ENCODE data around the gene KLHL17.

The KLHL17 gene

DNA sequence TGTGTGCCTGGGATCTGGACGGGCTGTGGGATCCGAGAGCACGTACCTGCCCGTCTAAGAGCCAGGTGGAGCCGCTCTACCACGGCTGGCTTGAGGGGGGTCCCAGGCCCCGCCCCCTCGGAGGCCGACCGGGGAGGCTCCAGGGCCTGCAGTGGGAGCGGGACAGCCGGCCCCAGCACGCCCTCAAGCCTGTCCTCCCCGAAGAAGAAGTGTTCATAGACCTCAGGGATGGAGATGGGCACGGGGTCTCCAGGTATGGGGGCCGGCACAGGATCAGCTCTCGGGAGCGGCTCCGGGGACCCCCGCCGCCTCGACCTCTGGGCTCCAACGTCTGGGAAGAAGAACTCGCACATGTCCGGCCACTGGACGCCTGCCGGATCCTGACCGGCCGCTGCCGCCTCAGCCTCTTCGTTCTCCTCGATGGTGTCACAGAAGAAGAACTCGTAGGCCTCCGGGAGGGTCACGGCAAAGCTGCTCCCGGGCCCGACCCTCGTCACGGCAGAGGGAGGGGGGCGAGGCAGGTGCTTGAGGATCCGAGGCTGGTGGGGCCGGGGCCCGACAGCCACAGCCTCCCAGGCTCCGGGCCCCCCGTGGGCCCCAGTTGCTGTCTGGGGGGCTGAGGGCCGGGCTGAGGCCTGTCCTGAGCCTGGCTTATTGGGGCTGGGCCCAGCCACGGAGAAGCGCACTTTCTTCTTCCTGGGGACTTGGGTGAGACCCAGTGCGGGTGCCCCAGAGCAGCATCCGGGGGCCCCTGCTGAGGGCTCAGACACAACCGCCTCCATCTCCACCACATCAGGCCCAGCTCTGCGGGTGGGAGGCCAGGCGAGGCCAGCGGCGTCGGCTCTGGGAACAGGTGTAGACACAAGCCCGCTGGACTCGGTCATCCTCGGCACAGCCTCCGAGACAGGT is 18.7 kb downstream of the KLHL17 start:
- Histone ChIP-seq H3K4me1 (no peaks in the 10 kb centered on the region), H2AFZ (no peak overlapping the region), H3K4me2 (ENCODE audit: low read length) (no peak overlapping the region), H3K36me3 (ENCODE audit: control insufficient read depth, insufficient read depth, low read length) (no peaks in the 10 kb centered on the region), H3K27ac (no peak overlapping the region), H3K9ac (no peak overlapping the region), H3K79me2 (no peaks in the 10 kb centered on the region), H3K27me3 (ENCODE audit: control insufficient read depth, insufficient read depth, low read length) (no peaks in the 10 kb centered on the region), H3K9me3 (ENCODE audit: control insufficient read depth, low read length) (no peaks in the 10 kb centered on the region), H3K4me3 (ENCODE audit: low read depth, low read length) (no peak overlapping the region)
- TF ChIP-seq, protein P1, sequence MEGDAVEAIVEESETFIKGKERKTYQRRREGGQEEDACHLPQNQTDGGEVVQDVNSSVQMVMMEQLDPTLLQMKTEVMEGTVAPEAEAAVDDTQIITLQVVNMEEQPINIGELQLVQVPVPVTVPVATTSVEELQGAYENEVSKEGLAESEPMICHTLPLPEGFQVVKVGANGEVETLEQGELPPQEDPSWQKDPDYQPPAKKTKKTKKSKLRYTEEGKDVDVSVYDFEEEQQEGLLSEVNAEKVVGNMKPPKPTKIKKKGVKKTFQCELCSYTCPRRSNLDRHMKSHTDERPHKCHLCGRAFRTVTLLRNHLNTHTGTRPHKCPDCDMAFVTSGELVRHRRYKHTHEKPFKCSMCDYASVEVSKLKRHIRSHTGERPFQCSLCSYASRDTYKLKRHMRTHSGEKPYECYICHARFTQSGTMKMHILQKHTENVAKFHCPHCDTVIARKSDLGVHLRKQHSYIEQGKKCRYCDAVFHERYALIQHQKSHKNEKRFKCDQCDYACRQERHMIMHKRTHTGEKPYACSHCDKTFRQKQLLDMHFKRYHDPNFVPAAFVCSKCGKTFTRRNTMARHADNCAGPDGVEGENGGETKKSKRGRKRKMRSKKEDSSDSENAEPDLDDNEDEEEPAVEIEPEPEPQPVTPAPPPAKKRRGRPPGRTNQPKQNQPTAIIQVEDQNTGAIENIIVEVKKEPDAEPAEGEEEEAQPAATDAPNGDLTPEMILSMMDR (IDR thresholded peaks at IDR 0.05) = no peak

DNA sequence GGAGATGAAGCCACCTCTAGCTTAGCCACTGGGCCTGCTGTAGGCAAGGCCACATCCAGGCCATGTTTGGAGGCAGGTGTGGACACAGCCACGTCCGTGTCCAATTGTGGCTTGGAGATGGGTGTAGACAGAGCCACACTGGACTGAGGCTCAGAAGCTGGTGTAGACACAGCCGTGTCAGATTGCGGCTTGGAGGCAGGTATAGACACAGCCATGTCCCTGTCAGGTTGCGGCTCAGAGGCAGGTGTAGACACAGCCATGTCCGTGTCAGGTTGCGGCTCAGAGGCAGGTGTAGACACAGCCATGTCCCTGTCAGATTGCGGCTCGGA is 19.3 kb downstream of the KLHL17 start:
- Histone ChIP-seq H3K79me2 (no peaks in the 10 kb centered on the region), H3K36me3 (ENCODE audit: control insufficient read depth, insufficient read depth, low read length) (no peaks in the 10 kb centered on the region), H3K9me3 (ENCODE audit: control insufficient read depth, low read length) (no peaks in the 10 kb centered on the region), H3K4me1 (no peaks in the 10 kb centered on the region), H2AFZ (no peak overlapping the region), H3K9ac (no peak overlapping the region), H3K4me3 (ENCODE audit: low read depth, low read length) (no peak overlapping the region), H3K4me2 (ENCODE audit: low read length) (no peak overlapping the region), H3K27ac (no peak overlapping the region), H3K27me3 (ENCODE audit: control insufficient read depth, insufficient read depth, low read length) (no peaks in the 10 kb centered on the region)
- TF ChIP-seq, protein P1 (IDR thresholded peaks at IDR 0.05) = no peak

DNA sequence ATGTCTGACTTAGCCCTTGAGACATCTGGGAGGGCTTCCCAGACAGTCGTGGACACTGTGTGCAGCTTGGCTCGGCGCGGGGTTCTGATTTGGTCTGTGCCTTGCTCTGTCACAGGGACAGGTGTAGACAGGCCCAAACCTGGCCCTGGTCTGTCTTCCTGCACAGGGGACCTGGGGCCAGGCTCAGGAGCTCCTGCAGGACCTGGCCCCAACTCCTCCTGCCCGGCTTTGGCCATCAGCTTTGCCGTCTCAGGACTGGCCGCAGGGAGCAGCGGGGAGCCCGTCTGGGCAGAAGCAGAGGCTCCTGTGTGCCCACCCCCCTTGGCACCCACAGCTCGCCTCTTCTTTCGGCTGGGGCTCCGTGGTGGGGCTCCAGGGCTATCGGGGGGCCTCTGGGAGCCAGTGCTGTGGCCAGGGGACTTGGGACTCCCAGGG is 19.8 kb downstream of the KLHL17 start:
- Histone ChIP-seq H3K4me3 (ENCODE audit: low read depth, low read length) (no peak overlapping the region), H3K27me3 (ENCODE audit: control insufficient read depth, insufficient read depth, low read length) (no peaks in the 10 kb centered on the region), H3K9ac (no peak overlapping the region), H3K36me3 (ENCODE audit: control insufficient read depth, insufficient read depth, low read length) (no peaks in the 10 kb centered on the region), H3K9me3 (ENCODE audit: control insufficient read depth, low read length) (no peaks in the 10 kb centered on the region), H3K27ac (no peak overlapping the region), H3K4me1 (no peaks in the 10 kb centered on the region), H3K79me2 (no peaks in the 10 kb centered on the region), H2AFZ (no peak overlapping the region), H3K4me2 (ENCODE audit: low read length) (no peak overlapping the region)
- TF ChIP-seq, protein P1 (IDR thresholded peaks at IDR 0.05) = no peak

DNA sequence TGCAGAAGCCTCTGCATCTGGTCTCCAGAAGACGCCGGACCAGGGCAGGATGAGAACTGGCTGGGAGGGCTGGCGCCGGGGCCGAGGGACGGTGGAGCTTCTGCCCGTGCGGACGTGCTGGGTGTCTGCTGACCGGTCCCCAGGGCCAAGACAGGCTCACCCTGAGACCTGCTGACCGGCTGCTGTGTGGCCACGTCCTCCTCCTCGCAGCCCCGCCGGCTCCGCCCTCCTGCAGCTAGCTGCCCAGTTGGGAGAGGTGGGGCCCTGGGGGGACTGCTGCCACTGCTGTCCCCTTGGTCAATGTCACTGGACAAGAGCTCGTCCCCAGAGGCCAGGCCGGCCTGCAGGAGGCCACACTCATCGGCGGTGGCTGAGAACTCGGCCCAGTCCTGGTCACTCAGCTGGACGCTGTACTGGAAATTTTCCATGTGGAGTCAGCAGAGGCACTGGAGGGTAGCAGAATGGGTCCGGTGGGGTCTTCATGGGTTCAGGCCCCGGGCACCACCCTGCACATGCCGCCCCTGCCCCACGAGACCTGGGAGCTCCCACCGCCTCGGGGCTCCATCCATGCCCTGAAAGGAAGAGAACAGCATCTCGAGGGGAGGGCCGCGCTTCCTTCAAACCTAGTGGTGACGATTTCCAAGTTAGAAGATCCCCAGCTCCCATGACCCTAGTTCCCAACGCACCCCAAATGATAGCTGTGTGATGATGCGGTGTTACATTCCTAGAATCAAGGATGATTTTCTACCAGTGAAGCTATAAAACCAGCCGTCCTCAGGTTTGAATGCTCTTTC is 20.4 kb downstream of the KLHL17 start:
- Histone ChIP-seq H3K4me1 (no peaks in the 10 kb centered on the region), H3K79me2 (no peaks in the 10 kb centered on the region), H3K4me3 (ENCODE audit: low read depth, low read length) (no peak overlapping the region), H2AFZ (no peak overlapping the region), H3K4me2 (ENCODE audit: low read length) (no peak overlapping the region), H3K9ac (no peak overlapping the region), H3K36me3 (ENCODE audit: control insufficient read depth, insufficient read depth, low read length) (no peaks in the 10 kb centered on the region), H3K9me3 (ENCODE audit: control insufficient read depth, low read length) (no peaks in the 10 kb centered on the region), H3K27me3 (ENCODE audit: control insufficient read depth, insufficient read depth, low read length) (no peaks in the 10 kb centered on the region), H3K27ac (no peak overlapping the region)
- TF ChIP-seq, protein P1 (IDR thresholded peaks at IDR 0.05) = no peak

Data from parathyroid adenoma (tissue), 2 donors.